ENCODE data around the gene SHLD1.
"Not testable (repeated sequence)": the region's sequence is repeated elsewhere in the genome, so short reads cannot be mapped to it uniquely, and the experiment has no call there.

DNA sequence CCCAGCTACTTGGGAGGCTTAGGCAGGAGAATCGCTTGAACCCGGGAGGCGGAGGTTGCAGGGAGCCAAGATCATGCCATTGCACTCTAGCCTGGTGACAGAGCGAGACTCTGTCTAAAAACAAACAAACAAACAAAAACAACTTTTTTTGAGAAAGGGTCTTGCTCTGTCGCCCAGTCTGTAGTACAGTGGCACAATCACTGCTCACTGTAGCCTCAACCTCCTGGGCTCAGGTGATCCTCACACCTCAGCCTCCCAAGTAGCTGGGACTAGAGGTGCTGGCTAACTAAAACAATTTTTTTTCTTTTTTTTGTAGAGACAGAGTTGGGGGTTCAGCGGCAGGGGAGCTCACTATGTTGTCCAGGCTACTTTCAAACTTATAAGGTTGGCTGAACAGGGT is 28.8 kb upstream of the SHLD1 start:
- TF ChIP-seq, protein P1, sequence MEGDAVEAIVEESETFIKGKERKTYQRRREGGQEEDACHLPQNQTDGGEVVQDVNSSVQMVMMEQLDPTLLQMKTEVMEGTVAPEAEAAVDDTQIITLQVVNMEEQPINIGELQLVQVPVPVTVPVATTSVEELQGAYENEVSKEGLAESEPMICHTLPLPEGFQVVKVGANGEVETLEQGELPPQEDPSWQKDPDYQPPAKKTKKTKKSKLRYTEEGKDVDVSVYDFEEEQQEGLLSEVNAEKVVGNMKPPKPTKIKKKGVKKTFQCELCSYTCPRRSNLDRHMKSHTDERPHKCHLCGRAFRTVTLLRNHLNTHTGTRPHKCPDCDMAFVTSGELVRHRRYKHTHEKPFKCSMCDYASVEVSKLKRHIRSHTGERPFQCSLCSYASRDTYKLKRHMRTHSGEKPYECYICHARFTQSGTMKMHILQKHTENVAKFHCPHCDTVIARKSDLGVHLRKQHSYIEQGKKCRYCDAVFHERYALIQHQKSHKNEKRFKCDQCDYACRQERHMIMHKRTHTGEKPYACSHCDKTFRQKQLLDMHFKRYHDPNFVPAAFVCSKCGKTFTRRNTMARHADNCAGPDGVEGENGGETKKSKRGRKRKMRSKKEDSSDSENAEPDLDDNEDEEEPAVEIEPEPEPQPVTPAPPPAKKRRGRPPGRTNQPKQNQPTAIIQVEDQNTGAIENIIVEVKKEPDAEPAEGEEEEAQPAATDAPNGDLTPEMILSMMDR (IDR thresholded peaks at IDR 0.05; ENCODE audit: insufficient read depth, low read length, poor library complexity, severe bottlenecking) = not testable (repeated sequence)
- not testable (repeated sequence) for TF ChIP-seq EZH2phosphoT487 (conservative IDR thresholded peaks at IDR 0.05; ENCODE audit: low read length)
